K562 (cell line): ENCODE results near the gene ZNF692. TPM values are rescaled to one million over a fixed set of nuclear protein-coding genes. Genes with fewer than 3 reads are reported as not detected.

Experiments
- EGR1 ChIP-seq: fragments of 450-650 bp; conservative IDR thresholded peaks from 2 replicates; pipeline ENCODE4 v1.6.1; 2017; ENCODE audit warnings: mild to moderate bottlenecking
- ESRRB ChIP-seq: fragments of 250-450 bp; sonication (Bioruptor Pico); IDR thresholded peaks from 2 replicates; pipeline ENCODE4 v1.5.0; 2020; ENCODE audit warnings: mild to moderate bottlenecking, moderate library complexity, borderline replicate concordance
- EWSR1 ChIP-seq: fragments of 450-650 bp; IDR thresholded peaks from 2 replicates; pipeline ENCODE4 v1.6.1; 2018; ENCODE audit warnings: borderline replicate concordance, mild to moderate bottlenecking, low read depth, moderate library complexity; ENCODE audit not compliant: partially characterized antibody
- FOXA3 ChIP-seq, 2 experiments: fragments of 450-650 bp in 1 of 2; sonication (generic) in 1 of 2; formaldehyde crosslinking; IDR thresholded peaks in 1 of 2; conservative IDR thresholded peaks in 1 of 2; 2 replicates each; pipeline versions ENCODE4 v1.4.0 to v1.8.0; 2020 to 2022; ENCODE audit warnings: mild to moderate bottlenecking in 2 of 2, missing genetic modification reagents in 1 of 2
- FOXK2 ChIP-seq, 2 experiments: fragments of 450-650 bp; IDR thresholded peaks in 1 of 2; conservative IDR thresholded peaks in 1 of 2; 2 replicates each; pipeline ENCODE4 v1.6.1; 2016; ENCODE audit warnings: low read depth in 2 of 2, mild to moderate bottlenecking in 1 of 2
- HMGN3 ChIP-seq: IDR thresholded peaks from 2 replicates; pipeline ENCODE4 v1.6.1; 2011; ENCODE audit warnings: borderline replicate concordance, low read depth, mild to moderate bottlenecking, mixed read lengths, low read length; ENCODE audit not compliant: insufficient read length; ENCODE audit errors: extremely low read depth
- IRF9 ChIP-seq: fragments of 450-650 bp; IDR thresholded peaks from 2 replicates; pipeline ENCODE4 v1.6.1; 2016; ENCODE audit warnings: missing biosample characterization, missing genetic modification characterization
- KDM2B ChIP-seq: fragments of 250-450 bp; sonication (Bioruptor Pico); IDR thresholded peaks from 2 replicates; pipeline ENCODE4 v1.8.0; 2021; ENCODE audit warnings: mild to moderate bottlenecking, moderate library complexity
- MYC ChIP-seq, 2 experiments: fragments of 250-450 bp in 1 of 2; sonication (Bioruptor Pico) in 1 of 2; IDR thresholded peaks; 2 replicates each; pipeline versions ENCODE4 v1.5.1 to v1.6.1; 2012 to 2021; ENCODE audit warnings: low read depth in 2 of 2, borderline replicate concordance in 1 of 2, improper control_type of control experiment in 1 of 2, low read length in 1 of 2, mild to moderate bottlenecking in 1 of 2, moderate library complexity in 1 of 2
- NR2F6 ChIP-seq: fragments of 450-650 bp; formaldehyde crosslinking; IDR thresholded peaks from 2 replicates; pipeline ENCODE4 v1.4.0; 2020; ENCODE audit warnings: mild to moderate bottlenecking
- RHOXF2B ChIP-seq: fragments of 250-450 bp; sonication (Bioruptor Pico); conservative IDR thresholded peaks from 2 replicates; pipeline ENCODE4 v1.5.1; 2021
- SREBF2 ChIP-seq: sonication (generic); formaldehyde crosslinking; IDR thresholded peaks from 2 replicates; pipeline ENCODE4 v1.4.0; 2020; ENCODE audit warnings: mild to moderate bottlenecking, missing genetic modification reagents
- VEZF1 ChIP-seq: fragments of 200-800 bp; sonication (Bioruptor generic); IDR thresholded peaks from 2 replicates; pipeline ENCODE4 v1.6.1; 2017; ENCODE audit warnings: missing genetic modification characterization, missing compliant biosample characterization
- ZFPM2 ChIP-seq: fragments of 250-450 bp; sonication (Bioruptor Pico); IDR thresholded peaks from 2 replicates; pipeline ENCODE4 v1.5.1; 2022; ENCODE audit warnings: mild to moderate bottlenecking
- ZNF324 ChIP-seq: fragments of 250-450 bp; sonication (Bioruptor Pico); IDR thresholded peaks from 2 replicates; pipeline ENCODE4 v1.4.0; 2020; ENCODE audit warnings: mild to moderate bottlenecking
- ZNF384 ChIP-seq: IDR thresholded peaks from 2 replicates; pipeline ENCODE4 v1.6.1; 2012; ENCODE audit warnings: low read depth, low read length, improper control_type of control experiment
- ZNF41 ChIP-seq: fragments of 250-450 bp; sonication (Bioruptor Pico); conservative IDR thresholded peaks from 2 replicates; pipeline ENCODE4 v1.4.0; 2020; ENCODE audit warnings: mild to moderate bottlenecking
- polyA plus RNA-seq, 8 experiments: library from polyadenylated mRNA; depleted of rRNA in 4 of 8; stranded (reverse) in 5 of 8; unstranded in 3 of 8; fragments of >200 nt; fragmentation: Nextera tagmentation in 2 of 8; fragmentation: Illumina TruSeq in 1 of 8; extraction: Ambion mirVana in 2 of 8; extraction: Trizol in 1 of 8; gene quantifications; 2 replicates each; pipeline versions ENCODE4 v1.2.1 to v1.2.3, GENCODE V29; 2011 to 2014; ENCODE audit warnings: inconsistent platforms in 1 of 8, missing spikeins in 1 of 8
- total RNA-seq, 7 experiments: library from RNA; depleted of rRNA in 6 of 7; stranded (reverse); fragments of >200 nt in 6 of 7; fragmentation: Illumina TruSeq in 2 of 7; extraction: Trizol in 2 of 7; gene quantifications; 2 replicates each; pipeline versions ENCODE4 v1.2.1 to v1.2.3, GENCODE V29; 2011 to 2021; ENCODE audit warnings: low replicate concordance in 1 of 7
- TF ChIP-seq, protein P1 (sequence below): fragments of 250-450 bp; sonication (Bioruptor Pico); IDR thresholded peaks from 2 replicates; pipeline ENCODE4 v1.5.0; 2021; ENCODE audit warnings: mild to moderate bottlenecking, borderline replicate concordance
- TF ChIP-seq, protein P2 (sequence below): fragments of 200-400 bp; formaldehyde crosslinking; IDR thresholded peaks from 2 replicates; pipeline ENCODE4 v1.6.1; 2017; ENCODE audit warnings: mild to moderate bottlenecking, low read depth, low read length, moderate library complexity

Gene ZNF692
- total and polyA plus RNA-seq, 9 of the 15 experiments (the other 6 are each of a cell fraction or from before 2014, with no cell fraction given): 8.4 to 143 (median 55.9) TPM

DNA sequence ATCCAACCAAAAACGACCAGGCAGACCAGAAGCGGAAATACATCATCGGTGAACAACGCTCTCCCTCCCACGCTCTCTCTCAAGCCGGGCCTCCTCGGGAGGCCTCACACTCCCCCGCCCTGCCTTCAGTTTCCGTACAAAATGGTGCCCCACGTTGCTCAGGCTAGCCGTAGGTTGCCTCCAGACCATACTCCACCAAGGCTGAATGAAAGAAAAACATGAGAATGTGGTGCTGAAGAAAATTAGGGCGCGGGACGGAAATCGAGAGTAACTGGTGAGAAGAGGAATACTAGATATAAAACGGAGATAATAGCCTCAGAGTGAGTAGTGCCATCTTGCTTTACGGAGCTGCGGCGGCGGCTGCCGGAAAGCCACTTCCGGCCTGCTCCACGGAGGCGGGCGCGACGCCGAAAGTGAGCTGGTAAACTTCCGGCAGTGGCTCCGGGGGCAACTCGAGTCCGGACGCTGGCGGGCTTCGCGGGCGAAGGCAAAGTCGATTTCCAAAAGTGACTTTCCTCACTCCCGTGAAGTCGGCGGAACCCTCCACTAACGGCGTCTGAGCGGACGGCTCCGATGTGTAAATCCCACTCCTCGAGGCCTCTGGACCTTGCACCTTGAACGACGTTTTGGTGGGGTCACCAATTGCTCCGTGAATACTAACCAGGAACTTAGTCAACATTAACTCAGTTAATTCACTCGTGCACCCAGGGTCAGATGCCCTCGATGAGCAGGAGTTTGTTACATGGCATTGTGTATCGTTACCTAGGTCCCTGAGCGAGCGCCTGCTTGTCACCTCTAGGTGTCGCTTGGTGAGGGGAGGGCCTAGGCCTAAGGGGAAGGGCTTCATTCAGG, 32.8 kb downstream of the ZNF692 start, which contains the start of gene SH3BP5L (continued):
- TF ChIP-seq, protein P1, sequence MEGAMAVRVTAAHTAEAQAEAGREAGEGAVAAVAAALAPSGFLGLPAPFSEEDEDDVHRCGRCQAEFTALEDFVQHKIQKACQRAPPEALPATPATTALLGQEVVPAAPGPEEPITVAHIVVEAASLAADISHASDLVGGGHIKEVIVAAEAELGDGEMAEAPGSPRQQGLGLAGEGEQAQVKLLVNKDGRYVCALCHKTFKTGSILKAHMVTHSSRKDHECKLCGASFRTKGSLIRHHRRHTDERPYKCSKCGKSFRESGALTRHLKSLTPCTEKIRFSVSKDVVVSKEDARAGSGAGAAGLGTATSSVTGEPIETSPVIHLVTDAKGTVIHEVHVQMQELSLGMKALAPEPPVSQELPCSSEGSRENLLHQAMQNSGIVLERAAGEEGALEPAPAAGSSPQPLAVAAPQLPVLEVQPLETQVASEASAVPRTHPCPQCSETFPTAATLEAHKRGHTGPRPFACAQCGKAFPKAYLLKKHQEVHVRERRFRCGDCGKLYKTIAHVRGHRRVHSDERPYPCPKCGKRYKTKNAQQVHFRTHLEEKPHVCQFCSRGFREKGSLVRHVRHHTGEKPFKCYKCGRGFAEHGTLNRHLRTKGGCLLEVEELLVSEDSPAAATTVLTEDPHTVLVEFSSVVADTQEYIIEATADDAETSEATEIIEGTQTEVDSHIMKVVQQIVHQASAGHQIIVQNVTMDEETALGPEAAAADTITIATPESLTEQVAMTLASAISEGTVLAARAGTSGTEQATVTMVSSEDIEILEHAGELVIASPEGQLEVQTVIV (CRISPR knock-in tag): peak; percentile 96
- TF ChIP-seq, protein P2, sequence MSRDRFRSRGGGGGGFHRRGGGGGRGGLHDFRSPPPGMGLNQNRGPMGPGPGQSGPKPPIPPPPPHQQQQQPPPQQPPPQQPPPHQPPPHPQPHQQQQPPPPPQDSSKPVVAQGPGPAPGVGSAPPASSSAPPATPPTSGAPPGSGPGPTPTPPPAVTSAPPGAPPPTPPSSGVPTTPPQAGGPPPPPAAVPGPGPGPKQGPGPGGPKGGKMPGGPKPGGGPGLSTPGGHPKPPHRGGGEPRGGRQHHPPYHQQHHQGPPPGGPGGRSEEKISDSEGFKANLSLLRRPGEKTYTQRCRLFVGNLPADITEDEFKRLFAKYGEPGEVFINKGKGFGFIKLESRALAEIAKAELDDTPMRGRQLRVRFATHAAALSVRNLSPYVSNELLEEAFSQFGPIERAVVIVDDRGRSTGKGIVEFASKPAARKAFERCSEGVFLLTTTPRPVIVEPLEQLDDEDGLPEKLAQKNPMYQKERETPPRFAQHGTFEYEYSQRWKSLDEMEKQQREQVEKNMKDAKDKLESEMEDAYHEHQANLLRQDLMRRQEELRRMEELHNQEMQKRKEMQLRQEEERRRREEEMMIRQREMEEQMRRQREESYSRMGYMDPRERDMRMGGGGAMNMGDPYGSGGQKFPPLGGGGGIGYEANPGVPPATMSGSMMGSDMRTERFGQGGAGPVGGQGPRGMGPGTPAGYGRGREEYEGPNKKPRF: no peak
- TF ChIP-seq KDM2B (CRISPR knock-in tag): no peak
- TF ChIP-seq MYC (IDR thresholded peaks at IDR 0.05; ENCODE audit: low read depth, low read length): peak; percentile 73
- TF ChIP-seq MYC (CRISPR knock-in tag; IDR thresholded peaks at IDR 0.05; ENCODE audit: borderline replicate concordance, low read depth): no peak
- 0 out of 2 replicates have a peak, but pooled peaks have one; percentile 25 for TF ChIP-seq RHOXF2B (CRISPR knock-in tag)
- no peak for TF ChIP-seq EWSR1
- TF ChIP-seq ESRRB: no peak
- TF ChIP-seq ZNF384: no peak
- TF ChIP-seq IRF9 (tag): no peak
- TF ChIP-seq NR2F6 (CRISPR knock-in tag): no peak
- peak; percentile 52 to 59; a peak in 2 of 4 replicates for TF ChIP-seq FOXK2 (conservative IDR thresholded peaks at IDR 0.05 in 1 of 2, IDR thresholded peaks at IDR 0.05 in 1 of 2; ENCODE audit: low read depth in 2 of 2)
- no peak for TF ChIP-seq SREBF2
- TF ChIP-seq ZFPM2 (CRISPR knock-in tag): no peak
- no peak for TF ChIP-seq ZNF41 (CRISPR knock-in tag)
- peak; percentile 91 for TF ChIP-seq VEZF1 (CRISPR knock-in tag)
- TF ChIP-seq EGR1: peak; percentile 99
- 0 out of 4 replicates have a peak, but pooled peaks of 1 of the 2 experiments have one; percentile 37 for TF ChIP-seq FOXA3 (CRISPR knock-in tag; conservative IDR thresholded peaks at IDR 0.05 in 1 of 2, IDR thresholded peaks at IDR 0.05 in 1 of 2)
- no peak for TF ChIP-seq ZNF324 (CRISPR knock-in tag)
- TF ChIP-seq HMGN3: no peak
